Breast epithelium (tissue), 3 donors: ENCODE measurements around the gene SOX13.

Source experiments
- CTCF ChIP-seq, 3 donors: fragments of 450-650 bp; IDR thresholded peaks; one replicate each; pipeline ENCODE4 v1.5.1; 2016 to 2017; ENCODE audit warnings: antibody characterized with exemption in 3 of 3, mild to moderate bottlenecking in 3 of 3, moderate library complexity in 3 of 3
- POLR2A ChIP-seq: fragments of 450-650 bp; IDR thresholded peaks from one replicate; pipeline ENCODE4 v1.6.1; 2016; ENCODE audit warnings: antibody characterized with exemption, mild to moderate bottlenecking, moderate library complexity
- POLR2AphosphoS5 ChIP-seq, 3 donors: sonication (generic); formaldehyde crosslinking; IDR thresholded peaks; one replicate each; pipeline ENCODE4 v1.6.1; 2017; ENCODE audit warnings: antibody characterized with exemption in 3 of 3

- TF ChIP-seq CTCF (IDR thresholded peaks at IDR 0.05) (no peak), POLR2AphosphoS5 (IDR thresholded peaks at IDR 0.05) (no peak), POLR2A (no peak)
These were observed 40.2 kb downstream of the SOX13 start for GRCh38 chr1:204112876-204113730.
